Upper lobe of left lung (tissue), 6 donors: ENCODE measurements around the gene PCSK6. TPM values are rescaled to one million over a fixed set of nuclear protein-coding genes. Genes with fewer than 3 reads are reported as not detected.

Source experiments
- ATAC-seq, 2 donors: fragments of 200-7000 bp; cut with Tn5 transposase; one replicate each; pipeline ENCODE4 v1.9.1; 2022; ENCODE audit warnings: mild to moderate bottlenecking in 2 of 2, moderate library complexity in 2 of 2; ENCODE audit not compliant: low FRiP score in 2 of 2
- DNase-seq, 2 donors: peaks; one replicate each; pipeline ENCODE4 v3.0.0-alpha.2; 2019 to 2020
- H3K27ac ChIP-seq, 4 donors: fragments of 200-600 bp; sonication (generic); one replicate each; pipeline ENCODE4 v1.5.1; 2016 to 2019
- H3K27me3 ChIP-seq, 4 donors: fragments of 200-600 bp; sonication (generic); one replicate each; pipeline ENCODE4 v1.5.1; 2017 to 2019
- H3K36me3 ChIP-seq, 4 donors: fragments of 200-600 bp; sonication (generic); one replicate each; pipeline ENCODE4 v1.5.1; 2016 to 2019
- H3K4me1 ChIP-seq, 4 donors: fragments of 200-600 bp; sonication (generic); one replicate each; pipeline ENCODE4 v1.5.1; 2018 to 2019
- H3K4me3 ChIP-seq, 4 donors: fragments of 200-600 bp; sonication (generic); one replicate each; pipeline ENCODE4 v1.5.1; 2017 to 2019; ENCODE audit warnings: mild to moderate bottlenecking in 2 of 4, moderate library complexity in 1 of 4
- H3K9me3 ChIP-seq, 4 donors: fragments of 200-600 bp; sonication (generic); one replicate each; pipeline ENCODE4 v1.5.1; 2018 to 2019
- CTCF ChIP-seq, 6 experiments: fragments of 450-650 bp in 4 of 6; fragments of 200-600 bp in 2 of 6; sonication (generic) in 2 of 6; IDR thresholded peaks; one replicate each; pipeline ENCODE4 v1.5.1; 2016 to 2019; ENCODE audit warnings: antibody characterized with exemption in 6 of 6
- EP300 ChIP-seq, 4 donors: sonication (generic); formaldehyde crosslinking; IDR thresholded peaks; one replicate each; pipeline ENCODE4 v1.5.1; 2017; ENCODE audit warnings: antibody characterized with exemption in 4 of 4, control low read depth in 2 of 4
- POLR2A ChIP-seq, 4 donors: fragments of 450-650 bp; IDR thresholded peaks; one replicate each; pipeline ENCODE4 v1.5.1; 2016 to 2017; ENCODE audit warnings: antibody characterized with exemption in 4 of 4, mild to moderate bottlenecking in 2 of 4
- POLR2AphosphoS5 ChIP-seq, 2 donors: sonication (generic); formaldehyde crosslinking; IDR thresholded peaks; one replicate each; pipeline ENCODE4 v1.5.1; 2017; ENCODE audit warnings: antibody characterized with exemption in 2 of 2
- WGBS, 2 donors: methylation state at CpG; one replicate each; pipeline ENCODE4 v1.1.5; 2017 to 2018; 5-methylcytosine and 5-hydroxymethylcytosine counted together
- total RNA-seq, 6 donors: library from RNA; depleted of rRNA in 4 of 6; stranded (reverse); fragments of >200 nt in 4 of 6; gene quantifications; one replicate each; pipeline versions ENCODE4 v1.1.0 to v1.2.1, GENCODE V29; 2016 to 2021
- donor health status: DM: no; HTN: no; CAD: no; lungs with moderate emphysema.
- donor health status: DM: no; HTN: yes; CAD: no; lungs with severe emphysema.

Gene PCSK6
- total RNA-seq, 6 donors from 2014 or later: 3.1 to 24.4 (median 5.5) TPM

- ATAC-seq (no peak), DNase-seq (no peak)
- Histone ChIP-seq H3K9me3 (no peaks in the 10 kb centered on the region), H3K36me3 (no peaks in the 10 kb centered on the region), H3K4me1 (no peaks in the 10 kb centered on the region), H3K27ac (no peak overlapping the region), H3K27me3 (no peaks in the 10 kb centered on the region), H3K4me3 (no peak overlapping the region)
- TF ChIP-seq POLR2AphosphoS5 (IDR thresholded peaks at IDR 0.05) (no peak), CTCF (IDR thresholded peaks at IDR 0.05) (no peak), POLR2A (IDR thresholded peaks at IDR 0.05) (no peak), EP300 (IDR thresholded peaks at IDR 0.05) (no peak)
- 76 to 88% methylated on average over 14 of the region's 14 CpGs for WGBS, 2 donors
These were observed 105.2 kb downstream of the PCSK6 start for GRCh38 chr15:101384276-101384675.

GRCh38 chr15:101382544-101382943 is 107.0 kb downstream of the PCSK6 start:
- ATAC-seq: no peak
- H3K27ac ChIP-seq: no peak overlapping the region
- no peak for TF ChIP-seq POLR2A (IDR thresholded peaks at IDR 0.05)
- no peak for TF ChIP-seq EP300 (IDR thresholded peaks at IDR 0.05)
- no peak for TF ChIP-seq POLR2AphosphoS5 (IDR thresholded peaks at IDR 0.05)
- TF ChIP-seq CTCF (IDR thresholded peaks at IDR 0.05): no peak
- no peak for DNase-seq
- no peaks in the 10 kb centered on the region for H3K27me3 ChIP-seq
- WGBS, 2 donors: 82 to 84% methylated on average over 7 of the region's 7 CpGs
- H3K9me3 ChIP-seq: no peaks in the 10 kb centered on the region
- H3K36me3 ChIP-seq: no peaks in the 10 kb centered on the region
- no peaks in the 10 kb centered on the region for H3K4me1 ChIP-seq
- H3K4me3 ChIP-seq: no peak overlapping the region

GRCh38 chr15:101381671-101382212 is 107.8 kb downstream of the PCSK6 start:
- H3K27ac ChIP-seq: no peak overlapping the region
- WGBS, 2 donors: 76 to 84% methylated on average over 14 of the region's 14 CpGs
- no peak for TF ChIP-seq POLR2A (IDR thresholded peaks at IDR 0.05)
- TF ChIP-seq CTCF (IDR thresholded peaks at IDR 0.05): no peak
- TF ChIP-seq POLR2AphosphoS5 (IDR thresholded peaks at IDR 0.05): no peak
- no peak for TF ChIP-seq EP300 (IDR thresholded peaks at IDR 0.05)
- no peaks in the 10 kb centered on the region for H3K27me3 ChIP-seq
- H3K4me3 ChIP-seq: no peak overlapping the region
- no peak for DNase-seq
- no peaks in the 10 kb centered on the region for H3K4me1 ChIP-seq
- H3K36me3 ChIP-seq: no peaks in the 10 kb centered on the region
- ATAC-seq: no peak
- no peaks in the 10 kb centered on the region for H3K9me3 ChIP-seq

GRCh38 chr15:101380146-101380545 is 109.4 kb downstream of the PCSK6 start:
- no peaks in the 10 kb centered on the region for H3K9me3 ChIP-seq
- no peak for DNase-seq
- WGBS, 2 donors: 84 to 92% methylated on average over 15 of the region's 15 CpGs
- H3K27me3 ChIP-seq: no peaks in the 10 kb centered on the region
- no peak overlapping the region for H3K4me3 ChIP-seq
- TF ChIP-seq EP300 (IDR thresholded peaks at IDR 0.05) (no peak), POLR2AphosphoS5 (IDR thresholded peaks at IDR 0.05) (no peak), CTCF (IDR thresholded peaks at IDR 0.05) (no peak), POLR2A (IDR thresholded peaks at IDR 0.05) (no peak)
- H3K27ac ChIP-seq: no peak overlapping the region
- H3K4me1 ChIP-seq: no peaks in the 10 kb centered on the region
- ATAC-seq: no peak
- H3K36me3 ChIP-seq: no peaks in the 10 kb centered on the region

GRCh38 chr15:101379647-101380046 is 109.9 kb downstream of the PCSK6 start:
- H3K9me3 ChIP-seq: no peaks in the 10 kb centered on the region
- H3K27ac ChIP-seq: no peak overlapping the region
- no peak overlapping the region for H3K4me3 ChIP-seq
- no peaks in the 10 kb centered on the region for H3K36me3 ChIP-seq
- no peak for DNase-seq
- WGBS, 2 donors: 87 to 90% methylated on average over 15 of the region's 15 CpGs
- no peak for ATAC-seq
- H3K27me3 ChIP-seq: no peaks in the 10 kb centered on the region
- no peaks in the 10 kb centered on the region for H3K4me1 ChIP-seq
- TF ChIP-seq EP300 (IDR thresholded peaks at IDR 0.05) (no peak), CTCF (IDR thresholded peaks at IDR 0.05) (no peak), POLR2A (IDR thresholded peaks at IDR 0.05) (no peak), POLR2AphosphoS5 (IDR thresholded peaks at IDR 0.05) (no peak)
